ENCODE measurements around the gene SOX13.

DNA sequence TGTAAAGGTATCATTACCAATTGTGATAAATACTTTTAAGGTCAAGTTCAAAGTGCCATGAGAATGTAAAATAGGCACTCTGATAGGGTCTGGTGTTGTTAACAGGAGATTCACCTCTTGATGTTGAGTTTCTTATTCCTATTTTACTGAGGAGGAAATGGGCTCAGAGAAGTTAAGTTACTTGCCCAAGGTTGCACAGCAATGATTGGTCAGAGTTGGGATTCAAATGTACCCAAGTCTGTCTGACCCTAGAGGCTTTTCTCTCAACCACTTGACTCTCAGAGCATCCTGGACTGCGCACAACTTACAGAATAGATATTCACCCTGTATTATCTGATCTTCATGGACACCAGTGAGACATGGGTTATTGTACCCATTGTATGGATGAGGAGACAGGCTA lies 33.9 kb downstream of the SOX13 start:
- no peak for TF ChIP-seq EZH2 (IDR thresholded peaks at IDR 0.05; ENCODE audit: borderline replicate concordance, low read depth, low read length)
- TF ChIP-seq, protein P1, sequence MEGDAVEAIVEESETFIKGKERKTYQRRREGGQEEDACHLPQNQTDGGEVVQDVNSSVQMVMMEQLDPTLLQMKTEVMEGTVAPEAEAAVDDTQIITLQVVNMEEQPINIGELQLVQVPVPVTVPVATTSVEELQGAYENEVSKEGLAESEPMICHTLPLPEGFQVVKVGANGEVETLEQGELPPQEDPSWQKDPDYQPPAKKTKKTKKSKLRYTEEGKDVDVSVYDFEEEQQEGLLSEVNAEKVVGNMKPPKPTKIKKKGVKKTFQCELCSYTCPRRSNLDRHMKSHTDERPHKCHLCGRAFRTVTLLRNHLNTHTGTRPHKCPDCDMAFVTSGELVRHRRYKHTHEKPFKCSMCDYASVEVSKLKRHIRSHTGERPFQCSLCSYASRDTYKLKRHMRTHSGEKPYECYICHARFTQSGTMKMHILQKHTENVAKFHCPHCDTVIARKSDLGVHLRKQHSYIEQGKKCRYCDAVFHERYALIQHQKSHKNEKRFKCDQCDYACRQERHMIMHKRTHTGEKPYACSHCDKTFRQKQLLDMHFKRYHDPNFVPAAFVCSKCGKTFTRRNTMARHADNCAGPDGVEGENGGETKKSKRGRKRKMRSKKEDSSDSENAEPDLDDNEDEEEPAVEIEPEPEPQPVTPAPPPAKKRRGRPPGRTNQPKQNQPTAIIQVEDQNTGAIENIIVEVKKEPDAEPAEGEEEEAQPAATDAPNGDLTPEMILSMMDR (IDR thresholded peaks at IDR 0.05 in 2 of 3, conservative IDR thresholded peaks at IDR 0.05 in 1 of 3; ENCODE audit: insufficient read depth in 2 of 3, low read depth in 1 of 3, low read length in 3 of 3), result no peak
